D721Med (cell line): ENCODE results near the gene GIPC3.
A peak's percentile ranks its signal among the peaks of the same experiment; 100 is the strongest.
"Not testable (repeated sequence)": the region's sequence is repeated elsewhere in the genome, so short reads cannot be mapped to it uniquely, and the experiment has no call there.

ENCODE experiments used
- DNase-seq: peaks from one replicate; pipeline ENCODE4 v3.0.0; 2011; ENCODE audit warnings: low spot score; ENCODE audit not compliant: insufficient read length
- FAIRE-seq: peaks from 2 replicates; lab custom pipeline; 2011; peaks lifted over from hg19 to GRCh38; lab: Jason Lieb, UNC
- TF ChIP-seq, protein P1 (sequence below): IDR thresholded peaks from 2 replicates; pipeline ENCODE4 v1.5.1; 2012; ENCODE audit warnings: mild to moderate bottlenecking, control low read depth; ENCODE audit not compliant: insufficient read depth; ENCODE audit errors: missing control alignments

The GIPC3 gene

DNA sequence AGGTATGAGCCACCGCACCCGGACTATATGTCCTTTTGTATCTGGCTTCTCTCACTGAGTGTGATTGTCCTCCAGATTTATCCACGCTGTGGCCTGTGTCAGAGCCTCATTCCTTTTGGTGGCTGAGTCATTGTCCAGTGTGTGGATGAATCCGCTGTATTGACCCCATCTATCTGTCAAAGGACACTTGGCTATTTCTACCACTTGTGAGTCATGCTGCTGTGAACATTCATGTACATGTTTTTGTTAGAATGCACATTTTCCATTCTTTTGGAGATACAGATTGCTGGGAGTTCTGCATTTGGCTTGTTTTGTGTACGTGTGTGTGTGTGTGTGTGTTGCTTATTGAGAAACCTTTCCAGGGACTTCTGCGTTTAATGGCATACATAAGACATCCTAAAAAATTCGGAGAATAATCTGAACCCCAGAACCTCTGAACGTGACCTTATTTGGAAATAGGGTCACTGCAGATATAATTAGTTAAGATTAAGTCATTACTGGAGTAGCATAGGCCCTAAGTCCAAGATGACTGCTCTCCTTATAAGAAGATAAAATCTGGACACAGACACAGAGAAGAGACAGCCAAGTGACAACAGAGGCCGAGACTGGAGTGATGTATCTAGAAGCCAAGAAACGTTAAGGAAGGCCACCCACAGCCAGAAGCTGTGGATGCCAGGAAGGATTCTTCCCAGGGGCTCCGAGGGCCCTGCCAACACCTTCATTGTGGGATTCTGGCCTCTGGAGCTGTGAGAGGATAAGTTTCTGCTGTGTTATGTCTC, 4.9 kb upstream of the GIPC3 start:
- FAIRE-seq (no peak), DNase-seq (no peak)
- TF ChIP-seq, protein P1, sequence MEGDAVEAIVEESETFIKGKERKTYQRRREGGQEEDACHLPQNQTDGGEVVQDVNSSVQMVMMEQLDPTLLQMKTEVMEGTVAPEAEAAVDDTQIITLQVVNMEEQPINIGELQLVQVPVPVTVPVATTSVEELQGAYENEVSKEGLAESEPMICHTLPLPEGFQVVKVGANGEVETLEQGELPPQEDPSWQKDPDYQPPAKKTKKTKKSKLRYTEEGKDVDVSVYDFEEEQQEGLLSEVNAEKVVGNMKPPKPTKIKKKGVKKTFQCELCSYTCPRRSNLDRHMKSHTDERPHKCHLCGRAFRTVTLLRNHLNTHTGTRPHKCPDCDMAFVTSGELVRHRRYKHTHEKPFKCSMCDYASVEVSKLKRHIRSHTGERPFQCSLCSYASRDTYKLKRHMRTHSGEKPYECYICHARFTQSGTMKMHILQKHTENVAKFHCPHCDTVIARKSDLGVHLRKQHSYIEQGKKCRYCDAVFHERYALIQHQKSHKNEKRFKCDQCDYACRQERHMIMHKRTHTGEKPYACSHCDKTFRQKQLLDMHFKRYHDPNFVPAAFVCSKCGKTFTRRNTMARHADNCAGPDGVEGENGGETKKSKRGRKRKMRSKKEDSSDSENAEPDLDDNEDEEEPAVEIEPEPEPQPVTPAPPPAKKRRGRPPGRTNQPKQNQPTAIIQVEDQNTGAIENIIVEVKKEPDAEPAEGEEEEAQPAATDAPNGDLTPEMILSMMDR, result no peak

DNA sequence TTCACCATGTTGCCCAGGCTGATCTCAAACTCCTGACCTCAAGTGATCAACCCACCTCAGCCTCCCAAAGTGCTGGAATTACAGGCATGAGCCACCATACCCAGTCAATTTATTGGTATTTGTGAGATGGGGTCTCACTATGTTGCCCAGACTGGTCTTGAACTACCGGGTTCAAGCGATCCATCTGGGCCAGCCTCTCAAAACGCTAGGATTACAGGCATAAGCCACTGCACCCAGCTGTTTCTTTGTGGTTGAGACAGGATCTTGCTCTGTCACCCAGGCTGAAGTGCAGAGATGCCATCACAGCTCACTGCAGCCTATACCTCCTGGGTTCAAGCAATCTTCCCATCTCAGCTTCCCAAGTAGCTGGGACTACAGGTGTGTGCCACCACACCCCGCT, 3.5 kb upstream of the GIPC3 start:
- DNase-seq, FAIRE-seq: not testable (repeated sequence)

DNA sequence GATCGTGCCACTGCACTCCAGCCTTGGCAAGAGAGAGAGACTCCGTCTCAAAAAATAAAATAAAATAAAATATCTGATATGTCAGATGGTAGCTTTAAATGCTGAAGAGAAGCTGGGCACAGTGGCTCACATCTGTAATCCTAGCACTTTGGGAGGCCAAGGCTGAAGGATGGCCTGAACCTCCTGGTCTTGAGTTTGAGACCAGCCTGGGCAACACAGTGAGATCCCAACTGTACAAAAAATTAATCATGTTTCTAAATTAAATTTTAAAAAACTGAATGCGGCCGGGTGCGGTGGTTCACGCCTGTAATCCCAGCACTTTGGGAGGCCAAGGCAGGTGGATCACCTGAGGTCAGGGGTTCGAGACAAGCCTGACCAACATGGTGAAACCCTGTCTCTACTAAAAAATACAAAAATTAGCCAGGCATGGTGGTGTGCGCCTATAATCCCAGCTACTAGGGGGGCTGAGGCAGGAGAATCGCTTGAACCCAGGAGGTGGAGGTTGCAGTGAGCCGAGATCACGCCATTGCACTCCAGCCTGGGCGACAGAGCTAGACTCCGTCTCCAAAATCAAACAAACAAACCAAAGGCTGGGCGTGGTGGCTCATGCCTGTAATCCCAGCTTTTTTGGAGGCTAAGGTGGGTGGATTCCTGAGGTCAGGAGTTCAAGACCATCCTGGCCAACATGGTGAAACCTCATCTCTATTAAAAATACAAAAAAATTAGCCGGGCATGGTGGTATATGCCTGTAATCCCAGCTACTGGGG, 1.1 kb upstream of the GIPC3 start:
- DNase-seq, FAIRE-seq: not testable (repeated sequence)

DNA sequence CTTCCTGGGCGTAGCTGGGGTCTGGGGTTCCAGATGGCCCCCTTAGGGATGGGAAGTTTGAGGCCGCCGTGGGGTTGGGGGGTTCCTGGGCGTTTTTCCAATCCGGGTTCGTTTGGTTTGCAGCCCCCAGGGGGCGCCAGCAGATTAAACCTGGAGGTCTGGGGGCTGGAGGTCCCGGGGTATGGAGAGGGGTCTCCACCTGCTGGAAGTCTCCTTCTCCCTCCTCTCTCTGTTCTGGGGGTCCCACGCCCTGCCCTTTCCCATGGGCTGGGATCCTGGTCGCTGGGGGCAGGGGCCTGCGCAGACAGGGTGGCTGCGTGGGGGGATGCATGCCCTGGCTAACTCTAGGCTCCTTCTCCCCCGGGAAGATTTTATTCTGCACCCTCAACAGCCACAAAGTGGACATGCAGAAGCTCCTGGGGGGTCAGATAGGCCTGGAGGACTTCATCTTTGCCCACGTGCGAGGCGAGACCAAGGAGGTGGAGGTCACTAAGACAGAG, 899 bp downstream of the GIPC3 start:
- DNase-seq, result peak; percentile 83
- TF ChIP-seq, protein P1, result peak; percentile 43
- FAIRE-seq, result no peak

DNA sequence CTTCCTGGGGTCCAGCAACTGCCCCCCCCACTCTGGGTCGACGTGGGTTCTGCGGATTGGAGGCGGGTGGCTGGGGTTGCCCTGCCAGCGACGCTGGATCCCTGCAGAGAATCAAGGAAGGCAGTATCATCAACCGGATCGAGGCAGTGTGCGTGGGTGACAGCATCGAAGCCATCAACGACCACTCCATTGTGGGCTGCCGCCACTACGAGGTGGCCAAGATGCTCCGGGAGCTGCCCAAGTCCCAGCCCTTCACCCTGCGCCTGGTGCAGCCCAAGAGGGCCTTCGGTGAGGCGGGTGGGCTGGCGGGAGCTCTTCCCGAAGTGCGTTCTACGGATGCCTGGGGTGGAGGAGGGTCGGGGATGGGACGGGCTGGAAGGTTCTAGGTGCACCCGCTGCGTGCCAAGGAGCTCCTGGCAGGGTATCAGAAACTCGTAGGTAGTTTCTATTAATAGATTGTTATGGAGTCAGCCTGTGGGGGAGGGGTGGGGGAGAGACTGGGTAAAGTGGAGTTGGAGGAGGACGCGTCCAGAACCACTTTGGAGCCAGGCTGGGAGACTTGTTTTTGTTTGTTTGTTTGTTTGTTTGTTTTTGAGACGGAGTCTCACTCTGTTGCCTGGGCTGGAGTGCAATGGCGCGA, 1.5 kb downstream of the GIPC3 start:
- TF ChIP-seq, protein P1, result no peak
- FAIRE-seq (no peak), DNase-seq (no peak)

DNA sequence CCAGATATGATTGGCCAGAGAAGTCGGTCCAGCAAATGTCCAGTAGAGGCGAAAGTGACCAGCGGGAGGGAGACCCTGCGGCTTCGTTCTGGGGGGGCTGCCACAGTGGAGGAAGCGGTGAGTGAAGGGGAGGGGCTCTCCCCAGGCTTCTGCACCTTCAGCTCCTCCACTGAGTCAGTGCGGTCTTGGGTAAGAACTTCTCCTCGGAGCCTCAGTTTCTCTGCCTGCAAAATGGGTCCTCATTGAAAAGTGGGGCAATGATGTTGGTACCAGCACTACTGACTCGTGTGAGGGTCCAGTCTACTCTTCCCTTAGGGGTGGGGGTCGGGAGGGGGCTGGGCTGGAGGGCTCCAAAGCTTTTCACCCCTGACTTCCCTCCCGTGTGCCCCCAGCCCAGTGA, 4.2 kb downstream of the GIPC3 start:
- TF ChIP-seq, protein P1, result no peak
- FAIRE-seq, result no peak
- DNase-seq, result no peak

DNA sequence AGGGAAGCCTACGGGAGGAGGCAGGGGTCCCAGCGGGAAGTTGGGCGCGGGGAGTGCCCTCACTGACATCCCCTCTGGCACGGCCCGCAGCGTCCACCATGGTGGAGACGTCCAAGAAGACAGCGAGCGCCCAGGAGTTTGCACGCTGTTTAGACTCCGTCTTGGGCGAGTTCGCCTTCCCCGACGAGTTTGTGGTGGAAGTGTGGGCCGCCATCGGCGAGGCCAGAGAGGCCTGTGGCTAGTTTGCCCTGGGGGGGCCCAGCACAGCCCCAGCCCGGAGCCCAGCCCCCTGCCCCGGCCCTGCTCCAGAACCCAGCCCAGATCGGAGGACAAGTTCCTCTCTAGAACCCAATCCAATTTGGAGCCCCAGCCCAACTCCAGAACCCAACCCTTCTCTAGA, 4.7 kb downstream of the GIPC3 start:
- FAIRE-seq (no peak), DNase-seq (no peak)
- TF ChIP-seq, protein P1, result no peak
